ENCODE data around the gene JMY.

DNA sequence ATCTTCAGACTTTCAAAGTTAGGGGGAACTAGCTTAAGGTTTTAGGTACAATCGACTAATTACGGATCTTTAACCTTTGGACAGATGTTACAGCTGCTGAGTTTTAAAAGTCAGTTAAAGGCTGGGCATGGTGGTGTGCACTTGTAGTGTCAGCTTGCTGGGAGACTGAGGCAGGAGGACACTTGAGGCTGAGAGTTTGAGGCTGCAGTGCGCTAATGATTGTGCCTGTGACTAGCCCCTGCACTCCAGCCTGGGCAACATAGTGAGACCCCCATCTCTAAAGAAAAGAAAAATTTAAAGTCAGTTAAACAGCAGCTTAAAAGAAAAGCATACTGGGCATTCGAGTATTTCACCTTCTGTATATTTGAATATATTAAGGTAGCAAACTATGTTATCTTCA, 51.4 kb downstream of the JMY start:
- no peak for TF ChIP-seq POLR2AphosphoS5 (IDR thresholded peaks at IDR 0.05; ENCODE audit: insufficient read depth in 1 of 2, low read depth in 1 of 2)
- TF ChIP-seq, protein P1, sequence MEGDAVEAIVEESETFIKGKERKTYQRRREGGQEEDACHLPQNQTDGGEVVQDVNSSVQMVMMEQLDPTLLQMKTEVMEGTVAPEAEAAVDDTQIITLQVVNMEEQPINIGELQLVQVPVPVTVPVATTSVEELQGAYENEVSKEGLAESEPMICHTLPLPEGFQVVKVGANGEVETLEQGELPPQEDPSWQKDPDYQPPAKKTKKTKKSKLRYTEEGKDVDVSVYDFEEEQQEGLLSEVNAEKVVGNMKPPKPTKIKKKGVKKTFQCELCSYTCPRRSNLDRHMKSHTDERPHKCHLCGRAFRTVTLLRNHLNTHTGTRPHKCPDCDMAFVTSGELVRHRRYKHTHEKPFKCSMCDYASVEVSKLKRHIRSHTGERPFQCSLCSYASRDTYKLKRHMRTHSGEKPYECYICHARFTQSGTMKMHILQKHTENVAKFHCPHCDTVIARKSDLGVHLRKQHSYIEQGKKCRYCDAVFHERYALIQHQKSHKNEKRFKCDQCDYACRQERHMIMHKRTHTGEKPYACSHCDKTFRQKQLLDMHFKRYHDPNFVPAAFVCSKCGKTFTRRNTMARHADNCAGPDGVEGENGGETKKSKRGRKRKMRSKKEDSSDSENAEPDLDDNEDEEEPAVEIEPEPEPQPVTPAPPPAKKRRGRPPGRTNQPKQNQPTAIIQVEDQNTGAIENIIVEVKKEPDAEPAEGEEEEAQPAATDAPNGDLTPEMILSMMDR (IDR thresholded peaks at IDR 0.05) = no peak
